Measurements from ENCODE around the gene FBF1. TPM values are rescaled to one million over a fixed set of nuclear protein-coding genes. Genes with fewer than 3 reads are reported as not detected.

FBF1 gene
- polyA plus RNA-seq, 2 donors: 8.7 to 33.7 TPM

Other genes with a start within 250 kb of the FBF1 start
- gene ITGB4, start 219.6 kb downstream of the FBF1 start, polyA plus RNA-seq: 10 to 100 TPM; 48.4 to 63.2 TPM
- 10 to 100 TPM; 27.9 to 29.5 TPM for gene GALK1, start 175.8 kb downstream of the FBF1 start, polyA plus RNA-seq
- 10 to 100 TPM; 18.2 to 26.3 TPM for gene UNK, start 156.2 kb downstream of the FBF1 start, polyA plus RNA-seq
- gene UNC13D, start 96.6 kb downstream of the FBF1 start, polyA plus RNA-seq: 10 to 100 TPM; 21.0 to 22.4 TPM
- 10 to 100 TPM; 65.1 to 65.9 TPM for gene WBP2, start 85.7 kb downstream of the FBF1 start, polyA plus RNA-seq
- gene TRIM47, start 62.5 kb downstream of the FBF1 start, polyA plus RNA-seq: 10 to 100 TPM; 20.4 to 21.7 TPM
- 10 to 100 TPM in 1 of 2 donors, 1 to 10 TPM in 1; 9.8 to 19.8 TPM for gene TRIM65, start 44.1 kb downstream of the FBF1 start, polyA plus RNA-seq
- gene MRPL38, start 36.2 kb downstream of the FBF1 start, polyA plus RNA-seq: 10 to 100 TPM; 51.7 to 65.8 TPM
- gene ACOX1, start 38.1 kb upstream of the FBF1 start, polyA plus RNA-seq: 10 to 100 TPM; 22.7 to 37.4 TPM
- gene TEN1, start 38.2 kb upstream of the FBF1 start, polyA plus RNA-seq: 10 to 100 TPM; 42.7 to 43.7 TPM
- 10 to 100 TPM in 1 of 2 donors, 1 to 10 TPM in 1; 6.5 to 16.2 TPM for gene CDK3, start 59.8 kb upstream of the FBF1 start, polyA plus RNA-seq
- 100 to 1,000 TPM; 229 to 425 TPM for gene EVPL, start 86.3 kb upstream of the FBF1 start, polyA plus RNA-seq
- gene SRP68, start 131.5 kb upstream of the FBF1 start, polyA plus RNA-seq: 10 to 100 TPM; 34.3 to 57.9 TPM
- under 1 TPM; 0.53 to 1.00 TPM for gene GALR2, start 133.7 kb upstream of the FBF1 start, polyA plus RNA-seq
- 1 to 10 TPM; 1.2 to 2.3 TPM for gene ZACN, start 138.1 kb upstream of the FBF1 start, polyA plus RNA-seq
- 10 to 100 TPM; 57.0 to 77.2 TPM for gene EXOC7, start 162.7 kb upstream of the FBF1 start, polyA plus RNA-seq
- gene FOXJ1, start 200.2 kb upstream of the FBF1 start, polyA plus RNA-seq: under 1 TPM; 0.33 to 0.56 TPM

Data from esophagus (tissue), 2 donors.